HG03469 (cell line): ENCODE measurements around the gene VRK2.
"Not testable (repeated sequence)": the region's sequence is repeated elsewhere in the genome, so short reads cannot be mapped to it uniquely, and the experiment has no call there.

Source experiments
- ATAC-seq: cut with Tn5 transposase; IDR thresholded peaks from one replicate; pipeline ENCODE4 v1.9.1; 2021; ENCODE audit warnings: mild to moderate bottlenecking, moderate library complexity, moderate number of reproducible peaks; ENCODE audit not compliant: unreplicated experiment

Gene VRK2

DNA sequence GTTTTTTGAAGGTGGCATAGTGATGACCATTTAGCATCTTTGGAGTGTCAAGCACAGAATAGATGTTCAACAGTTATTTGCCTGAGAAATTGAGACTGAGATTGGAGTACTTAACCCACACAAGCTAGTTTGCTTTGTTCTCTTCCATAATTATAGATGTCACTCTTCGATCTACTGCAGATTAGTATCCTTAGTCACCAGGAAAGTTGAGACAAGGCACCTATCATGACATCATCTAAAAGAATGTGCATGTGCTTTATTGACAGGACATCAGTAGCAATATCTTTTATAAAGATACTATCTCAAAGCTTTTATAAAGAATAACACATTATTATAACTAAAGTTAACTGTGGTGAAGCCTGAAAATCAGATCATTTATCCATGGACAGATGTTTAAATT is 6.4 kb downstream of the VRK2 start:
- no peak for ATAC-seq

DNA sequence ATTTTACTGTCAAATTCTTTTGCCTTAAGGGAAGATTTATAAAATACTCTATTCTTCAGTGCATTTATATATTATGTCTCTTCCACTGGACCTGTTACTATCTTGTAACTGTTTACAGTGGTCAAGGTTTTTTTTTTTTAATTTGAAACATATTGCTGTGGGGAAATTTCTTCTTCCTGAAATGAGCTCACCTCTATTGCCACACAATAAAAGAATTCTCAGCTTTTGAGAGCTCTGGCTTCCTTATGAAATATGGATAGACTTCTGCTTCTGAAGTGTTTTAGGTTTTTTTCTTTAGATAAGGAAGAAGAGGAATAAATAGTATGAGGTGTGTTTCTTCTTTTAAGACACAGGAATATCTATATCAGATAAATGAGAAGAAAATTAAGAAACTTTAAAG is 7.7 kb downstream of the VRK2 start:
- ATAC-seq, result no peak

- no peak for ATAC-seq
Measured at GRCh38 chr2:58055033-58055786, 8.6 kb downstream of the VRK2 start.

- no peak for ATAC-seq
Measured at GRCh38 chr2:58056192-58056916, 9.7 kb downstream of the VRK2 start.

- no peak for ATAC-seq
Measured at GRCh38 chr2:58057707-58058530, 11.3 kb downstream of the VRK2 start.

- no peak for ATAC-seq
Measured at GRCh38 chr2:58063641-58064040, 17.0 kb downstream of the VRK2 start.

DNA sequence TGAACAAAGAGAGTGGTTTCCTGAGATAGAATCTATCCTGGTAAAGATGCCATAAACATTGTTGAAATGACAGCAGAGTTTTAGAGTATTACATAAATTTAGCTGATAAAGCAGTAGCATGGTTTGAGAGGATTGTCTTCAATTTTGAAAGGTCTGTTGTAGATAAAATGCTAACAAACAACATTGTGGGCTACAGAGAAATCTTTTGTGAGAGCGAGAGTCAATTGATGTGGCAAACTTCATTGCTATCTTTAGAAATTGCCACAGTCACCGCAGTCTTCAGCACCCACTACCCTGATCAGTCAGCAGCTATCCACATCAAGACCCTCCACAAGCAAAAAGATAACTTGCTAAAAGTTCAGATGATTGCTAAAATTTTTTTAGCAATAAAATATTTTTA is 17.5 kb downstream of the VRK2 start:
- no peak for ATAC-seq

- no peak for ATAC-seq
Measured at GRCh38 chr2:58065248-58065647, 18.6 kb downstream of the VRK2 start.

DNA sequence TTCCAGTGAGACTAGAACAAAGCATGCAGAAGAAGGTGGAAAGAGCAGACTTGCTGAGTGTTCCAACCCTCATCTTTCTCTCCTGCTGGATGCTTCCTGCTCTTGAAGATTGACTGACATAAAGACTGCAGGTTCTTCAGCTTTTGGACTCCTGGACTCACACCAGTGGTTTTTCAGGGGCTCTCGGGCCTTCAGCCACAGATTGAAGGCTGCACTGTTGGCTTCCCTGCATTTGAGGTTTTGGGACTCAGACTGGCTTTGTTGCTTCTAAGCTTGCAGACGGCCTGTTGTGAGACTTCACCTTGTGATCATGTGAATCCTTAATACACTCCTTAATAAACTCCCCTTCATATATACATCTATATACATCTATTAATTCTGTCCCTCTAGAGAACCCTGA is 20.4 kb downstream of the VRK2 start:
- ATAC-seq, result no peak

GRCh38 chr2:58070765-58071164 is 24.2 kb downstream of the VRK2 start:
- no peak for ATAC-seq

- ATAC-seq, result no peak
Measured at GRCh38 chr2:58072102-58072501, 25.5 kb downstream of the VRK2 start.

DNA sequence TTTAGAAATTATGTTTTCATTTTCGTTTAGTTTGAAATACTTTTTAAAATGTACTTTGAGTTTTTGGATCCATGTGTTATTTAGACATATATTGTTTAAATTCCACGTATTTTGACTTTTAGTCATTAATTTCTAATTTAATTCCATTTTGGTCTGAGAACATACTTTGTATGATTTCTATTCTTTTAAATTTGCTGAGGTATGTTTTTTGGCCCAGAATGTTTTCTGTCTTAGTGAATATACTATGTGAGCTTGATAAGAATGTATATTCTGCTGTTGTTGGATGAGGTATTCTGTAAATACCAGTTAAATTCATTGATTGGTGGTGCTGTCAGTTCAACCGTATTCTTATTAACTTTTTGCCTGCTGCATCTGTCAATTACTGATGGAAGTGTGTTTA is 26.4 kb downstream of the VRK2 start:
- ATAC-seq, result no peak

DNA sequence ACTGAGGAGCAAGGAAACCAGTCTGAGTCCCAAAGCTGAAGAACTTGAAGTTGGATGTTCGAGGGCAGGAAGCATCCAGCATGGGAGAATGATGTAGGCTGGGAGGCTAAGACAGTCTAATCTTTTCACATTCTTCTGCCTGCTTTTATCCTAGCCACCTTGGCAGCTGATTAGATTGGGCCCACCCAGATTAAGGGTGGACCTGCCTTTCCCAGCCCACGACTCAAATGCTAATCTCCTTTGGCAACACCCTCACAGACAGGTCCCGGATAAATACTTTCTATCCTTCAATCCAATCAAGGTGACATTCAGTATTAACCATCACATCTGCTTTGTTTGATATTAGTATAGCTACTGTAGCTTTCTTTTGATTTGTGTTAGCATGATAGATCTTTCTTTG is 27.1 kb downstream of the VRK2 start:
- no peak for ATAC-seq

DNA sequence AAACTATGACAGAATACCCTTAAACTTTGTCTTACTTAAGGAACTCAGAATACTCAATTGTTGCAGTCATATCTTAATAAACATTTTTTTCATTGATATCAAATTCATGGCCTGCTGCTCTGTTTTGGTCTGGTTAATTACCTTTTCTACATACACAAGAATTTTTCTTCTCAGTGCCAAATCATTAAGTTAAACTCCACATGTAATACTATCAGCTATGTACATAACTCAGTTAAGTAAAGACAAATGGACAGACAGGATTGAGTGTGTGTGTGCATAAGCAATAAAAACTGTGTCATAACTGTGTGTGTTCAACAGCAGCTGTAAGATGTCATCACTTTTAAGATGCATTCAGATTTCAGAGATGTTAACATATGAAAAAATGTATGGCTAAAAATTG is 34.4 kb downstream of the VRK2 start:
- ATAC-seq, result no peak

GRCh38 chr2:58089081-58089480 is 42.5 kb downstream of the VRK2 start:
- no peak for ATAC-seq

- not testable (repeated sequence) for ATAC-seq
Measured at GRCh38 chr2:58092772-58093171, 46.2 kb downstream of the VRK2 start.

DNA sequence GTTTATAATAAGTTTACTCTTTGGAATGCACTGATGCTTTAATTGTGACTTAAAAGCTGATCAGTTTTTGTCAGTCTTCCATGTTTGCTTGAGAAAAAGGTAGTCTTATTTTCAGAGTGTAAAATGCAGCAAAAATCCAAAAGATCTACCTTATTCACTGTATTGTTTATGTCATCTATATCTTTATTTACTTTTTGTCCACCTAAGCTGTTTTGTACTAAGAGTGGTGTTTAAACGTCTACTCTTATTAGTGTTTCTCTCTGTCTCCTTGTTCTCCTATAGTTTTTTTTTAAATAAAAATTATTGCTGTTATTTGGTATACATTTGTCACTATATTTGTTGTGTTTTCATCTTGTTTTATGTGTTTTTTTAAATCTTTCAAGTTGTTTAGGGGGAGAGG is 50.4 kb downstream of the VRK2 start:
- ATAC-seq, result no peak

- ATAC-seq, result no peak
Measured at GRCh38 chr2:58098254-58099095, 51.9 kb downstream of the VRK2 start.

GRCh38 chr2:58099096-58099769 is 52.6 kb downstream of the VRK2 start:
- no peak for ATAC-seq

DNA sequence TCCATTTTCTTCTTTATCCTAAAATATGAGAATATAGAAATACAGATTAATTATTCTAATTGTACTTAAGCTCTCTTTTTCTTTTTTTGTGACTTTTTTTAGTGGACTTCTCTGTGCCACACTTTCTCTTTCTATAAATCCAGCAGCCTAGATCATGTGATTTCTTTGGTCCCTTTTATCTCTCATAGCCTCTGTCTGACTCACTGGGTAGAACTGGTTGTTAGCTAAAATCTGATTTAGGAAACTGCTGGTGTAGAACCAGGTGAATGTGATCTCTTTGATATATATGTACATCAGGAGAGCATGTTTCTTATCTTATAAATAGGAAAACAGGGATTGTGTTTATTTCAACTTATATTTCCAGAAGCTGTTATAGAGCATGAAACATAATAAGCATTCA is 54.9 kb downstream of the VRK2 start:
- ATAC-seq, result no peak
